Myocyte (in vitro differentiated cells): ENCODE results near the gene TMEM200A. TPM values are rescaled to one million over a fixed set of nuclear protein-coding genes. Genes with fewer than 3 reads are reported as not detected.

Source experiments
- DNase-seq: peaks from one replicate; pipeline ENCODE4 v3.0.0-alpha.2; 2012; ENCODE audit warnings: low read depth
- total RNA-seq: library from RNA; depleted of rRNA; stranded (reverse); fragments of >200 nt; gene quantifications from 2 replicates; pipeline ENCODE4 v1.2.3, GENCODE V29; 2014

TMEM200A gene
- total RNA-seq, 1 donor from 2014 or later: 0.43 TPM

GRCh38 chr6:130377371-130377770 lies 11.6 kb downstream of the TMEM200A start:
- DNase-seq: no peak

- no peak for DNase-seq
Observed at GRCh38 chr6:130377915-130378314, 12.1 kb downstream of the TMEM200A start.

DNA sequence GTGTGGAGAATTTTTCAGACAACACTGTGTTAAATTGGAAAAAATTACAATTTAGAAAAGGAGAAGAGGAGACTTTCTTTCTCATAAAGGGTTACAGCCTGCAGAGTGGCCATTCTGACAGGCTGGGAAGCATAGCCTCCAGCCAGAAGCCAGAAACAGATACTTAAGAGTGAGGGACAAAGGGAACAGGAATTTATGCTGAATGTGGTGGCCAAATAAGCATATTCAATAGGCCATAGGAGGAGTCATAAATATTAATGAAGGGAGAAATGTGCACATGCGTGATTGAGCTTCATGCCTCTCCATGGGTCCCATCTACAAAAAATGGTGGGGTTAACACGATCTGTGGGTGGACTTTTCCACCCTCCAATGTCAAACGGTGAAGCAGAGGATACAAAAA lies 13.4 kb downstream of the TMEM200A start:
- no peak for DNase-seq

- no peak for DNase-seq
Observed at GRCh38 chr6:130381012-130381411, 15.2 kb downstream of the TMEM200A start.

DNA sequence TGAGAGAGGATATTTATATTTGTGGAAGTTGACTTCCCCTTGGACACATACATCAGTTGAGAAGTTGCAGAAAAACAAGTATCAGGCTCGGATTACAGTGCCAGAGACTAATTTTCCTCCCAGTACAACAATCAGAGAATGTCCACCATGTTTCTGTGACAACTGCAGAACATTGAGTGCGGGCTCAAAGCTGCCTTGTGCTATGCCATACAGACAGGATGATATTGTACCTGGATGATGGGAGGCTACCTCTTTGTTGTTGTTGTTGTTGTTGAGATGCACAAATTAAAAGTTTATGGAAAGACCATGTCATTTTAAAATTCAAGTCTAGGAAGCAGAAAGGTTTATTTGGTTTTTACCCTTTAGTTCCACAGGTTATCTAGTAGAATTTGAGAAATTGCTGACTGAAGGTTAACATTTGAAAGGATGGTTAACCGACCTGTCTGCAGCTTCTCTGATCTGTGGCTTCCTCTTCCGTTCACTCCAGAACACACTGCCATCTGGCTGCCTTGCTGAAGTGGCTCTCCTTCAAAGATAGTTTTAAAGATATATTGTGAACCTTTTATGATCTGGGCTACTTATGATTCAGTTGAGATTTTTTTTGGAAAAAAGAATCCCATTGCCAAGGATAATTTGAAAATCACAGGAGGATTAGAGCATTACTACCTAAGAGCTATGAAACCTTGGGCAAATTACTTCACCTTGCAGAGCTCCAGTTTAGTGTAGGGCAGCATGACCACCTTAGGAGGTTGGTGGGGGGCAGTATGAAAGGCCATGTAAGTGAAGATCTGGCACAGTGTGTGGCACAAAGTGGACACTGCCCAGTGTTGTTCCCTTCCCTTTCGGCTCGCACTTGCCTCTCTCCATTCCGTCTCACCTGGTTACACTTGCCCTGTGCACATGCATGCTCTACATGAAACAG lies 15.9 kb downstream of the TMEM200A start:
- no peak for DNase-seq

DNA sequence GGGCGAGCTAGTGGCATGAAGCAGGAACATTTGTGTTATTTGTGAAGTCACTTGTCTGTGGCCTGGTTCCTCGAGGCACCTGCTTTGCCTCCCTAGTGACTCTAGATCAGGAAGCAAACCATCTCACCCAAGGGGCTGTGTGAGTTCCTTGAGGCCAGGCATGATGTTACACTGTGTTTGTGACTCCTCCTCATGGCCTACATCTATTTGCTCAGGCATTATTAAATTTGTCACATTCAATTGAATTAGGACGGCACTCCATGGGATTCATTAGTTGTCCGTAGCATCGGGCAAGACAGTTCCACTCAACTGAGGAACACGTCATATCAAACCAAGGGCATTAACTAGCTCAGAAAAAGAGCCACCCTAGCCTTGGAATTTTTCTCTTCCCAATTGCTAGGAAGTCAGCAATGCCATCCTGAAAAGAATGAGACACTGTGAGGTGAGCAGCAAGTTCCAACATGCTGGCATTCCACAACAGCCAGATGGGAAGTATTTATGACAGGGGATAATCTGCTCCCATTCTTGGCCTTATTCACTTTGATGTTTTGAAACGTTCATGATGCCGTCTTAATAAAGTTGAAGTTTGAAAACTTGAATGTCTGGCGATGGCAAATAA lies 17.2 kb downstream of the TMEM200A start:
- DNase-seq: no peak

- DNase-seq: no peak
Observed at GRCh38 chr6:130385064-130385695, 19.4 kb downstream of the TMEM200A start.

GRCh38 chr6:130389142-130389541 lies 23.3 kb downstream of the TMEM200A start:
- no peak for DNase-seq

DNA sequence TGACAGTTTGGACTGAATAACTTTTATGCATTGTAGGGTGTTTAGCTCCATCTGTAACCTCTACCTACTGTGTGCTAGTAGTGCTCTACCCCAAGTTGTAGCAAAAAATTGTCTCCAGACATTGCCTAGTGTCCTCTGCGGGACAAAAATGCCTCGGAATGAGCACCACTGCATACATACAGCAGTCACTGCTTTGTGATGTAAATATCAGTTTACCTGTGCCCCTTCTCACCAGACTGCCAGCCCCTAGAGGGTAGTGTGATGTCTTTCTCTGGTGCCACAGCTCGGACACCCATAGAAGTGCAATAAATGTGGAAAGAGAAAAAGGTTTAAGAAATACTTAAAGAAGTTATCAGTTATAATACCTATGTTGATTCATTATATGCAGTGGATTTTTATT lies 25.1 kb downstream of the TMEM200A start:
- DNase-seq: no peak

- no peak for DNase-seq
Observed at GRCh38 chr6:130393306-130393705, 27.5 kb downstream of the TMEM200A start.

DNA sequence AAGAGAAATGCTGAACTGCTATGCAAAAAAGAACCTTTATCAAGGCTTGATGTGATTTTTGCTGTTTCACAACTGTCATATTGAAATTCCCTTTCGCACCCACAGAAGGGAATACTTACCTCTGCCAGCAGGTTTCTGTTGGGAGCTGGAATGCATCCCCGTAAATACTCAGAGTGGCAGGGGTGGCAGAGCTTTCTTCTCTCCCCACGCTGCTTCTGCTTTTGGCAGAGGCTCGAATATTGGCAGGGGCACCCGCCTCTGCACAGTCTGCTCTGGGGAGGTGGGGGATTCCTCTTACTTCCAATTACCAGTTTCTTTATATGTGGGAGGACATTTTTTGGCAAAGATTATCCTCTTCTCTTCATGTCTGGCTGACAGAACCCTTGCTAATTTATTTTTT lies 28.4 kb downstream of the TMEM200A start:
- no peak for DNase-seq

- no peak for DNase-seq
Observed at GRCh38 chr6:130395164-130395563, 29.3 kb downstream of the TMEM200A start.

- DNase-seq: no peak
Observed at GRCh38 chr6:130396722-130397121, 30.9 kb downstream of the TMEM200A start.

GRCh38 chr6:130405549-130405948 lies 39.7 kb downstream of the TMEM200A start:
- DNase-seq: no peak

- DNase-seq: no peak
Observed at GRCh38 chr6:130407032-130407431, 41.2 kb downstream of the TMEM200A start.

GRCh38 chr6:130409418-130410100 lies 43.7 kb downstream of the TMEM200A start:
- DNase-seq: no peak

DNA sequence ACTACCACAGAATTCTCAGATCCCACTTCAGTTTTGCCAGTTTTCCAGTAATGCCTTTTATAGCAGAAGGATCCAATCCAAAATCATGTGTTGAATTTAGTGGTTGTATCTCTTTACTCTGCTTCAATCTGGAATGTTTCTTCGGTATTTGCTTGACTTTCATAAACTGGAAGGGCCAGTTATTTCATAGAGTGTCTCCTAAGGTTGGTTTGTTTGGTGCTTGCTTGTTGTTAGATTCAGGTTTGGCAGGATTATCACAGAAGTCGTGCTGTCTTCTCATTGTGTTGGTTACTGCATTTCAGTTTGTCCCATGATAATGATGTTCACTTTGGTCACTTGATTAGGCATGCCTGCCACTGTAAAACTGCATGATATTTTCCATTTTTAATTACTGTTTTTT lies 45.7 kb downstream of the TMEM200A start:
- DNase-seq: no peak

- DNase-seq: no peak
Observed at GRCh38 chr6:130412556-130413290, 46.9 kb downstream of the TMEM200A start.

DNA sequence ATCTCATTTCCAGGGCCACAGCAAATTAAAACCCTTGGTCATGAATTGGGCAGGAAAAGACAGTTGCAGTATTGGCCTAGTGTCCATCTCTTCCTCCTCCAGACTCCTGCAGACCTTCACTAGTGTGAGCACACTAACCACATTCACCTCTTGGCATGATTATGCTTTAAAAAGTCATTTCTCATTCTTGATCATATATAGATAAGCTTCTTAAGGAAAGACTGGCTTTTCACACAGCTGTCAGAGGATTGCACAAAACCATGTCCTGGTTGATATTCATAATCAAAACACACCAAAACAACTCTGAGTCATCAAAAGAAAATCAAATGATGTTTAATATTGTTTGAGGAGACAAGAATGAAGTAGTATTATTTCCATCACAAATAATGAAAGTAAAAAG lies 52.1 kb downstream of the TMEM200A start:
- no peak for DNase-seq

- no peak for DNase-seq
Observed at GRCh38 chr6:130420911-130421310, 55.1 kb downstream of the TMEM200A start.

DNA sequence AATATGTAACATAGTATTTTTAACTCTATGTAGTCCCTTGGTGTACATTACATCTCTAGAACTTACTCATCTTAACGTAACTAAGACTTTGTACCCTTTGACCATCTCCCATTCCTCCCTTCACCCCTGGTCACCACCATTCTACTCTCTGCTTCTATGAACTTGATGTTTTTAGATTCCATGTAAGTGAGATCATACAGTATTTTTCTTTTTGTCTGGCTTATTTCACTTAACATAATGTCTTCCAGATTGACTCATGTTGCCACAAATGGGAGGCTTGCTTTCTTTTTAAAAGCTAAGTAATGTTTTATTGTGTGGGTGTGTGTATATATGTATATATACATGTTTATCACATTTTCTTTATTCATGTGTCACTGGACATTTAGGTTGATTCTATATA lies 55.8 kb downstream of the TMEM200A start:
- no peak for DNase-seq
